ENCODE data around the gene DCHS2.

DCHS2 gene

DNA sequence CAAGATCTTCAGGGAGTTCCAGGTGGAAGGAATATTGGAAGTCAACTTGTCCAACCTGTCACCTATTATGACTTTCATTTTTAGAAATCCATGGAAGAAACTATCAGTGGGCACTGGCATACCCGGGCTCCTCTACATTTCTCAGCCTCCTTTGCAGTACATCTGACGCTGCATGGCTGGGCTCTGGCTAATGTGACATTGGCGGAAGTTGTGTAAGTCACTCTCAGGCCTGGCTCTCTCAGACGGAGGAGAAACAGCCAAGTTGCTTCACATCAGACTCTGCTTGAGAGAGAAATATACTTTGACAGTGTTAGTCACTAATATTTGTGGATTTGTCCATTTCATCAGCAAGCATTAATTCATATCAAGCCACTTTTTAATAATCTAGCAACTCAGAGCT is 4.5 kb downstream of the DCHS2 start:
- no peak for DNase-seq

DNA sequence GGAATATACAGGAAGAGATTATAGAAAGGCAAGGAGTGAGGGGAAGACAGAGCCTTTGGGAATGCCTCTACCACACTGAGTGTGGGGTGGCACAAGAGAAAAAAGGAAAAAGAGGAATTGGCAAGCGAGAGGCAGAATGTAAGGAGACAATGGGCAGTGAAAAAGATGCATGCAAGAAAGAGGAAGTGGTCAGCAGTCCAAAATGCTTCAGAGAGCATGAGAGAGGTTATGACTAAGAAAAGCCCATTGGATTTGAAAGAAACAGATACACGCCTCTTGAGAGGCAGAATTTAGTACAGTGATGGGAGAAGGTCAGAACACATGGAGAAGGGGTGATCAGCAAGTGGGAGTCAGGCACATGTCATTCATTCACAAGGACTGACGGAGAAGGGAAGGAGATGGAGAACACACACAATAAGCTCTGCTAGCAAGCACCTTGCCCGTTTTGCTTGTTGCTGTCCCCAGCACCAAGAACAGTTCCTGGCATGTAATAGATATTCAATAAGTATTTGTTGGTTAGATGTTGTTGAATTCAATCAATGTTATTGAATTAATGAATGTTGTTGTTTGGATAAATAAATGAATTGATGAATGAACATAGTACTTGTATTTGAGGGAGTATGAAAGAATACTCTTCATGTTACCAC is 6.3 kb downstream of the DCHS2 start:
- DNase-seq = no peak

DNA sequence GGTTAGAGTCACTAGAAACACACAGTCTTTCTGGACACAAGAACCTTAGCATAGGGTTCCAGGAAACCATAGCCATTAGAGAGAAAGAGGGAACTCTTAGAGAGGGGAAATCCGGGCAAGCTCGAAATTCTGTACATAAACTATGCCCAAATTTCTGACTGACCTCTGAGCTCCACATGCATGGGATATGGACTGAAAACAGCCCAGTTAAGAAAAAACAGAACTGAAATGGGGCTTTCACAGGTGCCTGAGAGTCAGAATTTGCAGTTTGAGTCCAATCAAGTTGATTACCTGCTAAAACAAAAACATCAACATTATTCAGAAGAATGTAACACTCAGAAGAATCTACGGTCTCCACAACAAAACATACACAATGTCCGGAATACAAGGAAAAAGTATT is 13.1 kb downstream of the DCHS2 start:
- no peak for DNase-seq

DNA sequence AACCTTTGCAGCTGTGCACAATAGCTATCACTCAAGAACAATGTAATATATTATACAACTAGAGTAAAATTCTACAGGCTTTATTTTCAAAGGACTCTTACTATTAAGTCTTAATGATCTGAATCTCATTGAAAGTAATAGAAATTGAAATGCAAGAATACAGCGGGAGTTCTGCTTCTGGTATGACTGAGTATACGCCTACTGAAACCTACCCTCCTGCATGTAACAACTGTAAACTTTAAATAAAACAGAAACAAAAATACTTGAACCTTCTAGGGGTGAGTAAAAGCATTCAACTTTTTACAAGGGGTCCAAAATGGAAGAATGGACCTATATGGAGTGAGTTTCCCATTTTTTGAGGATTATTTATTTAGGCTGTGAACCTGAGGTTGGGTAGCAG is 13.5 kb downstream of the DCHS2 start:
- DNase-seq = no peak

DNA sequence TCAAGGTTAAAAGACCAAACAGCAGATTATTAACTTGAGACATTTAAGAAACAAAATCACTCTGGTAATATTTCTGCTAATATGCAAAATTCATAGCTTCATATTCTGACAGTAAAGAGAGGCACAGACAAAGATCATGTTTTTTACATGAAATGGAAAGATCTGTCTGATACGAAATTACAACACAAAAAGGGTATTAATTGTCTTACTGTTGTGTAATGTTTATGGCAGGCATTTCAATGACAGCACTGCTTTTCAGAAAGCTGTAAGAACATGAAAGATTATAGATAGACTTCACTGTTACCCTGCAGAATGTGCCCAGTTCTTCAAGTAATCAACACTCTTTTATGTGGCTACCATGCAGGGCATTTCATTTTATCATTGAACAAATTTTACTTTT is 15.4 kb downstream of the DCHS2 start:
- DNase-seq = no peak

DNA sequence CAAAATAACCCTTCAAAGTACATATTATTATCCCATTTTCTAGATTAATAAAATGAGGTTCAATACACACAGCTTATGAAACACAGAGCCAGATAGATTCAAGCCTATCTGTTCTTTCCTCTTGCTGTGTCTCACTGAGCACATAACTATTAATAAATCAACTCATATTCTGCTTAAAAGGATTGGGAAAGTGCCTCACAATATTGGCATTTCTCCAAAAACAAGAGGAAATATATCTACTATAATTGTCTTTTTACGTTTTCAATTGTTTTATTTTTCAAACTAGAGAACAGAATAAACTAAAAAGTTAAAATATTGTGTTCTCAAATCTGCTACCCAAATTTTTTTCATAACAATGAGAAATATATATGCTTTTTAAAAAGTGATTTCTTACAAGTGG is 15.8 kb downstream of the DCHS2 start:
- no peak for DNase-seq

DNA sequence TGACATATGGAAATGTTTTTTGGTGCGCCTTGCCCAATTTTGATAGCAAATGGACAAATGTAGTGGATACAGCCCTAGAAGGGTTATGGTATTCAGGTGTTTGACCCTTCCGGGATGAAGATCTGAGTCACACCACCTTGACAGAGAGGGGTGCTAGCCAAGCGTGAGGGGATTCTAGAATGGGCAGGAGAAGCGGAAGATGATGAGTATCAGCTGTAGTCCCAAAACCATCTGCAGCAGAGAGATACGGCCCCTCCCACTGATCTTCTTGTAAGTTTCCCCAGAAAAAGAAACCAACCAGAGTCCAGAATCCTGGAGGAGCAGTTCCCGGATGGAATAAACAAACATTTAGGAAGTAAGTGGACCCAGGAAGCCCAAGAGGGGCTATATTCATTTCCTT is 18.1 kb downstream of the DCHS2 start:
- DNase-seq = no peak

DNA sequence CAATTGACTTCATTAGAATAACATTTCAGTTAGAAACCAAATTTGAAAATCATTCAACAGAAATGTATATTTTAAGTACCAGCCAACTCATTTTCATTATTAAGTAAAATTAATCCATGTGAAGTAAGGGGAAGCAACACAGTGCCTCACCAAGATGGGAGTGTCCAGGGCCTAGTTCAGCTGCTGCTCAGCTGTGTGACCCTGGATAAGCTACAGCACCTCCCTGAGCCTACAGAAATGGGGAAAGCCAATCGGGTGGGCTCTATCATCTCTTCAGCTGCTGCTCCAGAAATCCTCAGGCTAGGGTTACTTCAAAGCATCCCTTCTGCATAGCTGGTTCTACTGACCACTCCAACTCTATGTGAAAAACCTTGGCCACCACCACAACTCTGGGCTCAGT is 18.7 kb downstream of the DCHS2 start:
- DNase-seq = no peak

DNA sequence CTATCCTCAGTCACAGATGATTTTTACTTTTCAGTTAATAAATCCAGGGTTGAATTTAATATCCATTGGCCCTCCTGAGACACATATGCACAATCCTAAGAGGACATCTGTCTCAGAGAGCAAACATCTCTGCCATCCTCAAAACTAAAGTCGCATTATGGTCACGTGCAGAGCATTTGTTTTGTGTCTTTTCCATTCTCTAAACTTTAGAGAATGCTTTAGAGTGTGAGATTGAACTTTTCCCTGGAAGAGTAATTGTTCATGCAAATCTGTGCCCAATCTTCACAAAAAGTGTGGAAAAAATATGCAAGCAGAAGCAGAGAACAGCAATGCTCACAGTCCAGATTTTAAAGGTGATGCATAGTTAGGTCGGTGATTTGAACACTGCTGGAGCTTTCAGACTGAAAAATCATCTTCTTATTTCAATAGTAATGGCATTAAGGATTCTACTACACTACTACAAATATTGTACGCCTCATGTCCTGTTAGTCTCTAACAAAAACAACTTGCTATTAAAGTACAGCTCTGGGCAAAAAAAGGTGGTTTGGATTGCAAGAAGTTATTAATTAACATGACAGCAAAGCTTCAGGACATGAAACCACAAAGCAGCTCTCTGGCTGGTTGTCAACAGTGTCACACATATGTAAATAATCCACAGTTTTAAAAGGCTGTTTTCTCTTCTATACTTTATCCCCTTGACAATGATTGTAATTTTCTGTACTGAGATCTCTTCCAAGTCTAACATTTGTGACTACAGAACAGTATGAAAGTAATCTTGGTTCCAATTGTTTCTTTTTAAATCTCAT is 19.9 kb downstream of the DCHS2 start:
- no peak for DNase-seq

DNA sequence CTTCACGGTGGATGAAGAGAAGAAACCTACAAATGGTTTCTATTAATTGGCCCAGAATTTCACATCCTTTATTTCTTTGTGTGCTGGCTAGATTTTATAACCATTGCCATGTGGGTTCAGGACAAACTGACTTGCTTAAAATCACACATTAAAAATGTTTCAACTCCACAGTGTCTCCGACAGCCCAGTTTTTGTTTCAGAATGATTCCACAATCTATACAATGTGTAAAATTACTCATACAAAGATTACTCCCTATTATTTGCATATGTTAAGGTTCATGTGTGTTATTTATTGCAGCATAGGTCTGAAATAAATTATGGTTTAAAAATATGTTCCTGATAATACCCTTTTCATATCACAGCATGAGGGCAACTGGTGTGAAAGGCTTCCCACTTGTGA is 20.6 kb downstream of the DCHS2 start:
- no peak for DNase-seq

DNA sequence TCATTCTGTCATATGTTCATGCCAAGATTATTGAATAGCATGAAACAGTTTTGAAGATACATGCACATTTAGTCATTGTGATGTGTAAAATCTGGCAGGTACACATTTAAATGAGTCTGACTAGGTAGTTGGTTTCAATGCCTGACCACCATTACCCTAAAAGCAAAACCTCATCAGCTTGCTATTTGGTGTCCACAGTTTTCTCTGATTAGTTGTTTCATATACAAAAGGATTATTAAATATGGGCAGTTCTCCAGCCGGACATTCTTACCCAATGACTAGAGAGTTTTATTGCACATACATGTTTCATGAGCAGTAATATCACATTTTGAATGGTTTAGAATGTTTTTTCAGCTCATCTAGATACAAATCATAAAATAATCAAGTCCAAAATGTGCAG is 23.7 kb downstream of the DCHS2 start:
- no peak for DNase-seq

DNA sequence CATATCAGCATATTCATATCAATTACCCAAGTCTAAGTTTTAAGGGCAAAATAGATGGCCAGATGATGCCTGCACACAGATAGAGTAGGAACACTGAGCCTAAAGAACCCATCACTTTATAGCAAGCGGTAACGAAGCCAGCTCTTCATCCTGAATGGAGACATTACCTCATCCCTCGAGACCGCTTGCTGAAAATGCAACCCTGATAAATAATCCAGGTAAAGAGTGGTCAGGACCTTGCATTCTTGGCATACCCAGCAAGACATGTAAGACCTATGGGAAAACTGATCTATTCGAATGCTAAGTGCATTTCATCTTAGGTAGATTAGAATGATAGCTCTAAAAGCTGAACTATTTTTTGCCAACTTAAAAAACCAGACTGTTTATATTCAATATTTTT is 25.3 kb downstream of the DCHS2 start:
- DNase-seq = no peak

DNA sequence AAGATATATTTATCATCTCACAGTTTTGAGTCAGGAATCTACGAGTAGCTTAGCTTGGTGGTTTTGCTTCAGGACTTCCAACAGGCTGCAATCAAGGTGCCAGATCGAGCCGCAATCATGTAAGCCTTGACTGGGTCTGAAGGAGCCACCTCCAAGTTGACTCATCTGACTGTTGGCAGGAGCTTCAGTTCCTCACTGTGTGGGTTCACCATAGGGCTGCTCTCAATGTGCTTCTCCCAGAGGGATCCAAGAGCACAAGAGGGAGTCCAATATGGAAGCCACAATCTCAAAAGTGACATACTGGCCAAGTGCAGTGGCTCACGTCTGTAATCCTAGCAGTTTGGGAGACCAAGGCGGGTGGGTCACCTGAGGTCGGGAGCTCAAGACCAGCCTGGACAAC is 26.5 kb downstream of the DCHS2 start:
- no peak for DNase-seq

DNA sequence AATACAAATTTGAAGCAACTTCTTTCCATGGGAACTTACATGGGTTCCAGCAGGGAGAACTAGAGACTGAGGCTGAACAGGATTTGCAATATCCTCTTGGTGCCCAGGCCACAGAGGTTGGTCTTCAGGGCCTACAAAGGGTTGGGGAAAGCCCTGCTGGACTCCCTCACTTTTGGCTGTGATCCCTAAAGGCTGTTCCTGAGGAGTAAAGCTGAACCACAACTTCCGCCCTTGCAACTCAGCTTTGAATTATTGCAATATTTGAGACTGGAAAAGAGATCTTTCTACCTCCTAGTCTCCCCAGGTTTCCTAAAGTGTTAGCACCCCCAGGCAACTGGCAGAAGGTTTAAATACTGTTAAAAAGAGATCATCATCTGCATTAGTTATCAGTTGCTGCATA is 26.9 kb downstream of the DCHS2 start:
- no peak for DNase-seq

DNA sequence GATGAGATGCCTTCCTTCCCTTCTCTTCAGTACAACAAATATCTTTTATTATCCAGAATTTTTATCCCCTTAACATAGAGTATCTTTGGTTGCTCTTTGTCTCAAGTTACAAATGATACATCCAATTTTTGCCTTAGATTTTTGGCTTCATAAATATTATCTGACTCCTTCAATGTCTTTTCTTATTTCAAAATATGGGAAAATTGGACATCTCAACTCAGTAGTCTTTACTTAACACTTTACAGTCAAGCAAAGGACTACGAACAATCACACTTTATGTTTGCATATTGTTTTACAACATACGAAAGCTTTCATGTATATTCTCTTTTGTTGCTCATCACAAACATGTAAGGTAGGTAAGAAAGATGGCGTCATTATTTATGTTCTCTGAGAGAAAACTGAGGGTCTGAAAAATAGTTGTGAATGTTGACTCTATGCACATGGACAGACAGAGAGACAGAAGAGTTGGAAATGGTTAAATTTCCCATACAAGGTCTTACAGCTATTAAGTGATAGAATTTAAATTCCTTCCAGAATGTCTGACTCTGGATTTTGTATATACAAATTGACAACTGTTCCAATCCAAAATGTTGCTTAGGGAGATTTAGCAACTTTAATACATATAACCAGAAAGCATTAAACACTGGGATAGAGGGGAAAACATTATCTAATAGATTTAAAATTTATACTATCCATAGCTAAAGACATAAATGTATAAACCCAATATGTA is 29.4 kb downstream of the DCHS2 start:
- DNase-seq = no peak

DNA sequence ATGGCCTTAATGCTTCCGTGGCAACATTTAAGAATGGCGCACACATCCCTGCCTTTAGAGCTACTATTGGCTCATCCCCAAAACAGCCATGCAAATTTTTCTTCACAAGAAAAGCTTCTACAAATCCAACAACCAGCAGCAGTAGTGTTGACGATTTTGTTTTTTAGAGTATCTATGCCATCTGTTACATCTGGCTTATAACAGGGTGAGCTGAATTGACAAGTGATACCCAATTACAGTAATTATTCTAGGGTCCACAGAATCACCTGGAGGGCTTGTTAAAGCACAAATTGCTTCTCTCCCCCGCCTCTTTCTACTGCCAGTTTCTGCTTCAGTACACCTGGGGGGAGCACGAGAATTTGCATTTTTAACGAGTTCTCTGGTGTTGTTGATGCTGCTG is 34.1 kb downstream of the DCHS2 start:
- no peak for DNase-seq

DNA sequence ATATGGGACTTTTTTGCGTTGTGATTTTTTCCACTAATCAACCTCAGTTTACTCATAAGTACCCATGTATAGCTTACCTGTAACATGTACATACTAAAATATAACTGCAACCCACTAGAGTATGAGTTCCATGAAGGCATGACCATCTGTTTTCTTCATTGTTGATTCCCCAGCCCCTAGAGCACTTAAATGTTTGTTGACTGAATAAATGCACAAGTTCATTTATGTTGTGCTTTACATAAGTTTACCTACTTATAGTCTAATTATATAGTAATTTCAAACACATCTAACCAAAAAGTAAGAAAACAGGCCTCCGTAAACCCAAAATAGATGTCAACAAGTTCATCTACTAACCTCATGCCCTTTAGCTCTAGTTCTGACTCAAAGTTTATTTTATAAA is 34.7 kb downstream of the DCHS2 start:
- DNase-seq = no peak

DNA sequence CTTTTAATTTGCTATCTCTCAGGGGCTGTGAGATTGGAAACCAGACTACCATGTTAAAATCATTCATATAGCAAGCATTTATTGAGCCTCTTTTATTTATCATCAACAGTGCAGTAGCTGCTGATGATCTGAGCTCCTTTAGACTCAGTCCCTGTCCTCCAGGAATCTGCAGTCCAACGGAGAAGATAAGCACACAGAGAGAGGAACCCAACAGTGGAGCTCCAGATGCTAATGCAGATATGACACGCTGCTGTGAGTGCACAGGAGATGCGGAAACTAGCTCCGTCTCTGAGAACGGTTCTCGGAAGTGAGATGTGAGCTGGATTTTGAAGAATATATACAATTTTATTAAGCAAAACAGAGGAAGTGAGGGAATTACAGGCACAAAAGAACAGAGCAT is 35.4 kb downstream of the DCHS2 start:
- DNase-seq = no peak

DNA sequence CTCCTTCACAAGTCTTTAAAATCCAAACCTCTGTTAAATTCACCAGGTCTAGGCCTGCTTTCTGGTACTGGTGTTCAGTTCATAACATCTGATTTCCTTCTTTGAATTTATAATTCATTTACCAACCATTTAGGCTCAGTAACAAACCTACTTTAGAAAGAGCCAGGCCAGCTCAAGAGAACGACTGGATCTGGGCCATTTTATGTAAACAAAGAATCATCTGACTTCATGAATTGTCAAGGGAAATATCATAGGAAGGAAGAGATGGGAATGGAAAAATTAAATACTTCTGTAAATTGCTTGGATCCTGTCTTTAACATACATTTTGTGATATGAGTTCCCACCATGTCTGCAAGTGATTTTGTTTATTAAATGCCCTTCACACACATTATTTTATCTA is 36.5 kb downstream of the DCHS2 start:
- no peak for DNase-seq

DNA sequence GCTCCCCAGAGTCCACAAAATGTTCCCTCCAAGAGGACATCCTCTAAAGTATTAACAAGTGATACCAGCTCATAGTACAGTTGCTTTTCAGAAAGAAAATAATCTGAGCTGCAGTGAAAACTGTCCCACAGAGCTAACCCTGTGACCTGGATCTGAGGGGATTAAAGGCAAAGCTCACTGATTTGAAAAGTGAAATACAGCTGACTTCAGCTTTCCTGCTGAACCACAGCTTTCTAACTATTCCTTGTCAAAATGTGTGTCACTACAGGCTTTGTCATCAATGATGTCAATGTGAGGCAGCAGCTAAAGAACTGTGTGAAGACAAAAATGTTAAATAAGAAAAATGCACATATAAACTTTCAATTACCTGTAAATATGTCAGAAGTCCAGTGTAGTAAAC is 36.9 kb downstream of the DCHS2 start:
- DNase-seq = no peak

DNA sequence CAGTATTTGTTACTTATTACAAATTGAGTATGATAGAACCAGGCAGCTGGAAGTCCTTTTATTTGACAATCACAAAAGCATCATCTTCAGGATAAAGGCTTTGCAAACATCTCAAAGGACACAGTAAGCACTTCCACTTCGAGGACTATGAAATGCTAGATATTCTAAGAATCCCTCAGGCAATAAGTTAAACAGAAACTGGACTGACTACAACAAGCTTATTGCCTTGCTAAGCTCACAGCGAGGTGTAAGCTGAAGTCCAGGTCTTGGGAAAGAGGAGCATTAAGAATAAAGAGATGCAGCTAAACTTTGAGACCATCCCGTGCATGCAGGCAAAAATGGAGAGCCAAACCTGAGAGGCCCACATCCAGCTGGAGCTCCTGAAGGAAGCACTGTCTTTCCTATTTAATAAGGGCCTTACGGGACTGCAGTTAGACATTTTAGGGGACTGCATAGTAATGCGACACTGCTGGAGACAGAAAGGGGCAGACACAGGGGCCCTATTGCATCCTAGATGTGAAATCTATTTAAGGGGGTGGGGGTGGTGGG is 38.7 kb downstream of the DCHS2 start:
- no peak for DNase-seq

DNA sequence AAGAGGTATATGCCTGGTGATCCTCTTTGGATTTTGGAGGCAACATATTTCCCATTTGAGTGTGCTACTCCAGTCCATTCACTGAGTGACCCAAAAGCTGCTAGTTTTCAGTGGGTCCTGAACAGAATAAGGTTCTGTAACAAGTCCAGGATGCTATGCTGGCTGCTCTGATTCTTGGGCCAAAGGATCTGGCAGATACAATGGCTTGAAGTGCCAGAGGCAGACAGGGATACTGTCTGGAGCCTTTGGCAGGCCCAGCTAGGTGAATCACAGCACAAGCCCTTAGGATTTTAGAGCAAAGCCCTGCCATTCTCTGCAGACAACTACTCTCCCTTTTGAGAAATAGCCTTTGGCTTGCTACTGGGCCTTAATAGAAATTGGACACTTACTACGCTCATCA is 40.6 kb downstream of the DCHS2 start:
- no peak for DNase-seq

DNA sequence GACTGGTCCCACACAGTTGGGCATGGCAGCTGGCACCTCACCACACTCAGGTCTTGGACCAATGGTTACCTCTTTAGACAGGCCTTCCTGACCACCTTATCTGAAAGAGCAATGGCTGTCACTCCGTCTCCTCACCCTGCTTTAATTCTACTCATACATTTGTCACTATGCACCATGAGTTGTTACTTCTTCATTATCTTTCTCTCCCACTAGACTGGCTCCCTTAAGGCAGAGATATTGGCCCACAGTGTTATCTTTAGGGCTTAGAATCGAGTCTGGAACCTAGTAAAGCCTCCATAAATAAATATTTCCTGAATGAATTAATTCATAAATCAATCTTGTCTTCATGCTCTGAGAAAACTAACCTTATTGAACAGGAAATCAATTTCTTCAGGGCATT is 46.6 kb downstream of the DCHS2 start:
- no peak for DNase-seq

DNA sequence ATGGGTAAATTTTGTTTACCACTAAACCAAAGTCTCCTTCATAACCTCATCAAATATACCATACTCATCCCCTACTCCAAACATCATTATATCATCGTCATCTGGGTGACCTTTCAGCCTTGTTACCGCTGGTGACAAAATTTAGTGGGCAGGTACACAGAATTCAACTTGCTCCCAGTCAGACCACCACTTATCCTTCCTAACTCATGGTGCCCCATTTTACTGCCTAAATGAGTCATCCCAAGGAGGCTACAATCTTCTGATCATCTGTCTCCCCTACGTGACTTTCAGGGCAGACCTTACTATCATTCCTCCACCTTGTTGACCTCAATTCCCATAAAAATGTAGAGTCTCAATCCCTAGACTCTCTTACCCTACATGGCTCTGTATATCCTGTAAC is 49.6 kb downstream of the DCHS2 start:
- no peak for DNase-seq

Measured in islet precursor cell (in vitro differentiated cells).